Activated CD8-positive, alpha-beta memory T cell treated with anti-CD3 and anti-CD28 coated beads, Interleukin-2, amount 10 ng/mL, durations not matched to agents 7 days and 5 days (primary cell): ENCODE data around the gene C14orf119. TPM values are rescaled to one million over a fixed set of nuclear protein-coding genes. Genes with fewer than 3 reads are reported as not detected.

Experiments used
- ATAC-seq: fragments of 150-1000 bp; cut with Tn5 transposase; one replicate; pipeline ENCODE4 v1.10.0; 2021; ENCODE audit warnings: moderate library complexity
- CTCF ChIA-PET: fragments of 350-600 bp; sonication (Branson Sonifier 250); formaldehyde crosslinking; loops from one replicate; lab custom pipeline; 2021; ENCODE audit warnings: antibody characterized with exemption; lab: Charles Lee
- DNase-seq: peaks from one replicate; pipeline ENCODE4 v3.0.0-alpha.2; 2020
- H3K27ac Mint-ChIP-seq: one replicate; pipeline ENCODE4 v1.8.0; 2021; ENCODE audit warnings: mild to moderate bottlenecking, mixed read lengths
- H3K27me3 Mint-ChIP-seq: one replicate; pipeline ENCODE4 v1.8.0; 2021; ENCODE audit warnings: mixed read lengths
- H3K36me3 Mint-ChIP-seq: one replicate; pipeline ENCODE4 v1.8.0; 2021; ENCODE audit warnings: mild to moderate bottlenecking, mixed read lengths
- H3K4me1 Mint-ChIP-seq: one replicate; pipeline ENCODE4 v1.8.0; 2021; ENCODE audit warnings: mixed read lengths
- H3K4me3 Mint-ChIP-seq: one replicate; pipeline ENCODE4 v1.8.0; 2021; ENCODE audit warnings: mild to moderate bottlenecking, moderate library complexity, mixed read lengths
- H3K9me3 Mint-ChIP-seq: one replicate; pipeline ENCODE4 v1.8.0; 2022; ENCODE audit warnings: low read depth, mixed read lengths
- total RNA-seq, 2 experiments: library from RNA; stranded (reverse); gene quantifications; one replicate each; pipeline ENCODE4 v1.2.3, GENCODE V29; 2021

Gene C14orf119
- total RNA-seq, 2 experiments from 2014 or later: 44.6 to 53.2 TPM

GRCh38 chr14:23080474-23080873 is 14.8 kb upstream of the C14orf119 start:
- DNase-seq: no peak
- Mint-ChIP-seq H3K4me1 (peaks cover 3% of the 10 kb centered on the region), H3K9me3 (no peaks in the 10 kb centered on the region), H3K27me3 (no peaks in the 10 kb centered on the region), H3K4me3 (no peak overlapping the region), H3K36me3 (peaks cover 40% of the 10 kb centered on the region), H3K27ac (peak overlapping the region; percentile 41)
- no peak for ATAC-seq
- CTCF ChIA-PET: interaction anchor here (0.8 to 7.7 kb wide), 3 partner anchors 10 to 15 kb away, joined by 3 to 56 read pairs (median 8); partner anchors contain the start of genes ACIN1 and C14orf119

GRCh38 chr14:23085458-23085857 is 9.8 kb upstream of the C14orf119 start:
- H3K4me1 Mint-ChIP-seq: peaks cover 12% of the 10 kb centered on the region
- DNase-seq (no peak), ATAC-seq (no peak)
- H3K36me3 Mint-ChIP-seq: peaks cover 42% of the 10 kb centered on the region
- CTCF ChIA-PET: interaction anchor here (1.1 to 1.7 kb wide), 3 partner anchors 9 to 28 kb away, joined by 4 to 5 read pairs (median 4); partner anchors contain the start of gene CDH24
- no peaks in the 10 kb centered on the region for H3K9me3 Mint-ChIP-seq
- H3K27ac Mint-ChIP-seq: no peak overlapping the region
- H3K4me3 Mint-ChIP-seq: no peak overlapping the region
- H3K27me3 Mint-ChIP-seq: no peaks in the 10 kb centered on the region

GRCh38 chr14:23086565-23086964 is 8.7 kb upstream of the C14orf119 start:
- DNase-seq: no peak
- peaks cover 41% of the 10 kb centered on the region for H3K36me3 Mint-ChIP-seq
- H3K4me3 Mint-ChIP-seq: no peak overlapping the region
- H3K9me3 Mint-ChIP-seq: no peaks in the 10 kb centered on the region
- H3K27ac Mint-ChIP-seq: no peak overlapping the region
- ATAC-seq: no peak
- CTCF ChIA-PET: interaction anchor here (1.1 to 2.1 kb wide), 2 partner anchors 15 to 18 kb away, joined by 4 to 5 read pairs; no protein-coding TSS in a partner anchor
- no peaks in the 10 kb centered on the region for H3K27me3 Mint-ChIP-seq
- H3K4me1 Mint-ChIP-seq: peaks cover 12% of the 10 kb centered on the region

- ATAC-seq (no peak), DNase-seq (no peak)
- Mint-ChIP-seq H3K4me1 (peaks cover 31% of the 10 kb centered on the region), H3K27ac (no peak overlapping the region), H3K36me3 (peaks cover 49% of the 10 kb centered on the region), H3K27me3 (no peaks in the 10 kb centered on the region), H3K9me3 (no peaks in the 10 kb centered on the region), H3K4me3 (no peak overlapping the region)
- CTCF ChIA-PET: interaction anchor here (1.7 to 3.8 kb wide), 3 partner anchors 13 to 31 kb away, joined by 5 to 22 read pairs (median 14); no protein-coding TSS in a partner anchor
Measured at GRCh38 chr14:23089498-23090253, 5.6 kb upstream of the C14orf119 start.

- CTCF ChIA-PET: interaction anchor here (1.7 to 3.8 kb wide), 3 partner anchors 13 to 30 kb away, joined by 5 to 22 read pairs (median 14); no protein-coding TSS in a partner anchor
- Mint-ChIP-seq H3K27ac (no peak overlapping the region), H3K27me3 (no peaks in the 10 kb centered on the region)
Measured at GRCh38 chr14:23090254-23090636, 5.1 kb upstream of the C14orf119 start.

GRCh38 chr14:23091294-23092225 is 3.7 kb upstream of the C14orf119 start:
- Mint-ChIP-seq H3K9me3 (no peaks in the 10 kb centered on the region), H3K27me3 (no peaks in the 10 kb centered on the region)
- ATAC-seq: no peak

More at GRCh38 chr14:23090254-23090636, 5.1 kb upstream of the C14orf119 start:
- ATAC-seq (no peak), DNase-seq (no peak)
- peaks cover 31% of the 10 kb centered on the region for H3K4me1 Mint-ChIP-seq
- no peaks in the 10 kb centered on the region for H3K9me3 Mint-ChIP-seq
- H3K4me3 Mint-ChIP-seq: no peak overlapping the region
- H3K36me3 Mint-ChIP-seq: peaks cover 47% of the 10 kb centered on the region

GRCh38 chr14:23093104-23093503 is 2.2 kb upstream of the C14orf119 start:
- Mint-ChIP-seq H3K36me3 (peaks cover 46% of the 10 kb centered on the region), H3K4me1 (peaks cover 37% of the 10 kb centered on the region), H3K27me3 (no peaks in the 10 kb centered on the region), H3K4me3 (peak overlapping the region; percentile 37), H3K9me3 (no peaks in the 10 kb centered on the region), H3K27ac (no peak overlapping the region)
- CTCF ChIA-PET: interaction anchor here (1.3 to 1.8 kb wide), 7 partner anchors 16 to 111 kb away, joined by 3 to 11 read pairs (median 4); partner anchors contain the start of gene AJUBA
- ATAC-seq: no peak
- DNase-seq: no peak

More at GRCh38 chr14:23091294-23092225, 3.7 kb upstream of the C14orf119 start:
- Mint-ChIP-seq H3K4me3 (no peak overlapping the region), H3K36me3 (peaks cover 43% of the 10 kb centered on the region), H3K4me1 (peaks cover 26% of the 10 kb centered on the region), H3K27ac (no peak overlapping the region)
- DNase-seq: no peak
- CTCF ChIA-PET: interaction anchor here (0.7 to 3.8 kb wide), 17 partner anchors 14 to 288 kb away, joined by 3 to 22 read pairs (median 4); partner anchors contain the start of gene AJUBA

GRCh38 chr14:23093526-23093925 is 1.8 kb upstream of the C14orf119 start:
- H3K4me1 Mint-ChIP-seq: peaks cover 37% of the 10 kb centered on the region
- CTCF ChIA-PET: interaction anchor here (1.0 to 5.2 kb wide), 6 partner anchors 11 to 201 kb away, joined by 3 to 51 read pairs (median 17); no protein-coding TSS in a partner anchor
- no peaks in the 10 kb centered on the region for H3K27me3 Mint-ChIP-seq
- ATAC-seq (no peak), DNase-seq (no peak)
- no peak overlapping the region for H3K27ac Mint-ChIP-seq
- no peaks in the 10 kb centered on the region for H3K9me3 Mint-ChIP-seq
- peaks cover 48% of the 10 kb centered on the region for H3K36me3 Mint-ChIP-seq
- H3K4me3 Mint-ChIP-seq: peak overlapping the region; percentile 37

- peaks cover 37% of the 10 kb centered on the region for H3K4me1 Mint-ChIP-seq
- no peaks in the 10 kb centered on the region for H3K9me3 Mint-ChIP-seq
- CTCF ChIA-PET: interaction anchor here (0.8 to 5.2 kb wide), 19 partner anchors 12 to 268 kb away, joined by 3 to 61 read pairs (median 6); partner anchors contain the start of genes CDH24, CEBPE, PABPN1 and PRMT5
- H3K27ac Mint-ChIP-seq: no peak overlapping the region
- DNase-seq (no peak), ATAC-seq (no peak)
- peaks cover 53% of the 10 kb centered on the region for H3K36me3 Mint-ChIP-seq
- H3K27me3 Mint-ChIP-seq: no peaks in the 10 kb centered on the region
- no peak overlapping the region for H3K4me3 Mint-ChIP-seq
Measured at GRCh38 chr14:23093991-23094665, 1.2 kb upstream of the C14orf119 start.

GRCh38 chr14:23094666-23095195 is 574 bp upstream of the C14orf119 start, which contains the start of gene ACIN1:
Gene ACIN1 (minus strand): TSS chr14:23095136. CDS start chr14:23095112, 24 bp downstream.
- H3K4me3 Mint-ChIP-seq: no peak within 1 kb of the TSS
- peaks cover 49% of the 10 kb centered on the region for H3K36me3 Mint-ChIP-seq
- CTCF ChIA-PET: interaction anchor here (0.8 to 5.2 kb wide), 22 partner anchors 12 to 268 kb away, joined by 3 to 61 read pairs (median 6); partner anchors contain the start of genes AJUBA, CDH24, CEBPE and PABPN1
- peak; percentile 88 for DNase-seq
- no peak within 1 kb of the TSS for H3K27ac Mint-ChIP-seq
- H3K9me3 Mint-ChIP-seq: no peaks in the 10 kb centered on the region
- H3K4me1 Mint-ChIP-seq: peaks cover 37% of the 10 kb centered on the region
- ATAC-seq: peak; percentile 54
- no peaks in the 10 kb centered on the region for H3K27me3 Mint-ChIP-seq

GRCh38 chr14:23097786-23098185 is 2.5 kb downstream of the C14orf119 start:
- H3K4me1 Mint-ChIP-seq: peaks cover 25% of the 10 kb centered on the region
- DNase-seq: no peak
- H3K27me3 Mint-ChIP-seq: no peaks in the 10 kb centered on the region
- no peak overlapping the region for H3K27ac Mint-ChIP-seq
- H3K4me3 Mint-ChIP-seq: peak overlapping the region; percentile 21
- H3K36me3 Mint-ChIP-seq: peaks cover 27% of the 10 kb centered on the region
- CTCF ChIA-PET: interaction anchor here (0.7 to 5.2 kb wide), 4 partner anchors 9 to 29 kb away, joined by 3 to 61 read pairs (median 28); partner anchors contain the start of gene CEBPE
- H3K9me3 Mint-ChIP-seq: no peaks in the 10 kb centered on the region
- no peak for ATAC-seq
